Mesenchymal stem cell (in vitro differentiated cells and primary cell): ENCODE data around the gene STK24.
A peak's percentile ranks its signal among the peaks of the same experiment; 100 is the strongest.

Experiments used
- DNase-seq: peaks from one replicate; pipeline ENCODE4 v3.0.0-alpha.2; 2013
- H2AFZ ChIP-seq: one replicate; pipeline ENCODE4 v1.6.1; 2013; ENCODE audit warnings: low read depth, mild to moderate bottlenecking, control low read depth, inconsistent platforms, low read length, moderate library complexity
- H2AK5ac ChIP-seq: 2 replicates; pipeline ENCODE4 v1.6.1; 2013; ENCODE audit warnings: low read length, moderate library complexity, mild to moderate bottlenecking, inconsistent platforms; ENCODE audit not compliant: severe bottlenecking
- H2BK120ac ChIP-seq: one replicate; pipeline ENCODE4 v1.6.1; 2013; ENCODE audit warnings: low read depth, mild to moderate bottlenecking, inconsistent platforms, low read length, moderate library complexity
- H2BK12ac ChIP-seq, 2 experiments: one replicate each; pipeline ENCODE4 v1.6.1; 2013; ENCODE audit warnings: inconsistent platforms in 2 of 2, low read length in 2 of 2, mild to moderate bottlenecking in 2 of 2, moderate library complexity in 2 of 2, control low read depth in 1 of 2
- H2BK15ac ChIP-seq: one replicate; pipeline ENCODE4 v1.6.1; 2013; ENCODE audit warnings: mild to moderate bottlenecking, low read depth, inconsistent platforms; ENCODE audit not compliant: poor library complexity, severe bottlenecking
- H2BK5ac ChIP-seq: 2 replicates; pipeline ENCODE4 v1.6.1; 2013; ENCODE audit warnings: low read depth, mild to moderate bottlenecking, low read length, control low read depth, inconsistent platforms; ENCODE audit not compliant: poor library complexity, severe bottlenecking
- H3K14ac ChIP-seq, 2 experiments: one replicate each; pipeline ENCODE4 v1.6.1; 2013; ENCODE audit warnings: inconsistent platforms in 2 of 2, low read length in 2 of 2, control low read depth in 1 of 2, mild to moderate bottlenecking in 1 of 2, moderate library complexity in 1 of 2
- H3K18ac ChIP-seq, 2 experiments: one replicate each; pipeline ENCODE4 v1.6.1; 2013; ENCODE audit warnings: inconsistent platforms in 2 of 2, low read length in 2 of 2, control low read depth in 1 of 2, low read depth in 1 of 2, mild to moderate bottlenecking in 1 of 2
- H3K23ac ChIP-seq, 2 experiments: one replicate each; pipeline ENCODE4 v1.6.1; 2013; ENCODE audit warnings: inconsistent platforms in 2 of 2, low read length in 2 of 2, mild to moderate bottlenecking in 2 of 2, moderate library complexity in 2 of 2, control low read depth in 1 of 2
- H3K27ac ChIP-seq: 2 replicates; pipeline ENCODE4 v1.5.1; 2013; ENCODE audit warnings: mild to moderate bottlenecking, moderate library complexity, low read length, control low read depth, inconsistent platforms; ENCODE audit not compliant: poor library complexity, severe bottlenecking
- H3K27me3 ChIP-seq, 2 experiments: 2 replicates each; pipeline versions ENCODE4 v1.6.1 to v1.7.0; 2013; ENCODE audit warnings: low read length in 2 of 2, mild to moderate bottlenecking in 2 of 2, moderate library complexity in 2 of 2, control low read depth in 1 of 2, inconsistent platforms in 1 of 2; ENCODE audit not compliant: control insufficient read depth in 1 of 2, insufficient read depth in 1 of 2
- H3K36me3 ChIP-seq, 2 experiments: 2 replicates each; pipeline versions ENCODE4 v1.6.1 to v1.7.0; 2013; ENCODE audit warnings: low read length in 2 of 2, control low read depth in 1 of 2, inconsistent platforms in 1 of 2, low read depth in 1 of 2, mild to moderate bottlenecking in 1 of 2; ENCODE audit not compliant: insufficient read depth in 2 of 2, control insufficient read depth in 1 of 2
- H3K4ac ChIP-seq, 2 experiments: one replicate each; pipeline ENCODE4 v1.6.1; 2013; ENCODE audit warnings: inconsistent platforms in 2 of 2, low read length in 2 of 2, mild to moderate bottlenecking in 2 of 2, moderate library complexity in 2 of 2, control low read depth in 1 of 2, low read depth in 1 of 2
- H3K4me1 ChIP-seq: 2 replicates; pipeline ENCODE4 v1.6.1; 2013; ENCODE audit warnings: low read depth, low read length, control low read depth; ENCODE audit not compliant: control insufficient read depth, insufficient read depth
- H3K4me2 ChIP-seq: 2 replicates; pipeline ENCODE4 v1.6.1; 2013; ENCODE audit warnings: low read length, mild to moderate bottlenecking, inconsistent platforms; ENCODE audit not compliant: poor library complexity, severe bottlenecking
- H3K4me3 ChIP-seq, 2 experiments: 2 replicates each; pipeline versions ENCODE4 v1.5.1 to v1.7.0; 2013; ENCODE audit warnings: low read length in 2 of 2, mild to moderate bottlenecking in 2 of 2, control low read depth in 1 of 2, low read depth in 1 of 2; ENCODE audit not compliant: insufficient read depth in 1 of 2
- H3K79me1 ChIP-seq: replicated peaks from 2 replicates; pipeline ENCODE4 v1.6.1; 2013; ENCODE audit warnings: mild to moderate bottlenecking, control low read depth, low read length, inconsistent platforms; ENCODE audit not compliant: poor library complexity, severe bottlenecking
- H3K9ac ChIP-seq: 2 replicates; pipeline ENCODE4 v1.7.0; 2013; ENCODE audit warnings: mild to moderate bottlenecking, low read length, moderate library complexity
- H3K9me3 ChIP-seq: 2 replicates; pipeline ENCODE4 v1.7.0; 2013; ENCODE audit warnings: mild to moderate bottlenecking, low read length; ENCODE audit not compliant: control insufficient read depth
- H4K8ac ChIP-seq: one replicate; pipeline ENCODE4 v1.6.1; 2013; ENCODE audit warnings: inconsistent platforms, mild to moderate bottlenecking, low read length, moderate library complexity
- H4K91ac ChIP-seq: one replicate; pipeline ENCODE4 v1.6.1; 2013; ENCODE audit warnings: mild to moderate bottlenecking, low read length, inconsistent platforms
- WGBS: methylation state at CpG from one replicate; pipeline ENCODE4 v1.1.7; 2013; ENCODE audit warnings: mixed read lengths; 5-methylcytosine and 5-hydroxymethylcytosine counted together

The STK24 gene

GRCh38 chr13:98509271-98510155, 67.4 kb downstream of the STK24 start:
- Histone ChIP-seq H3K18ac (peak overlapping the region; percentile 59 to 67), H3K27ac (no peak overlapping the region), H3K23ac (no peak overlapping the region), H2AK5ac (peak overlapping the region; percentile 91), H4K8ac (peak overlapping the region; percentile 73), H3K36me3 (peaks cover 2 to 10% of the 10 kb centered on the region in 2 experiments), H3K14ac (no peak overlapping the region), H3K4ac (no peak overlapping the region), H4K91ac (peak overlapping the region; percentile 45), H3K27me3 (no peaks in the 10 kb centered on the region), H3K9ac (peak overlapping the region; percentile 84), H3K79me1 (peaks cover 26% of the 10 kb centered on the region), H3K4me2 (no peak overlapping the region), H2BK15ac (peak overlapping the region; percentile 30), H3K9me3 (no peaks in the 10 kb centered on the region), H2AFZ (no peak overlapping the region), H2BK120ac (no peak overlapping the region), H2BK12ac (no peak overlapping the region), H2BK5ac (no peak overlapping the region), H3K4me3 (peak overlapping the region in 1 of 2 experiments; percentile 45), H3K4me1 (peaks cover 21% of the 10 kb centered on the region)
- DNase-seq = peak; percentile 90
- whole genome bisulfite sequencing = 46% methylated on average over 10 of the region's 10 CpGs

GRCh38 chr13:98508685-98509084, 68.2 kb downstream of the STK24 start:
- peak overlapping the region; percentile 90 for H2AK5ac ChIP-seq
- H3K14ac ChIP-seq = no peak overlapping the region
- peak overlapping the region; percentile 41 for H3K4me2 ChIP-seq
- H3K9ac ChIP-seq = peak overlapping the region; percentile 84
- no peak overlapping the region for H4K8ac ChIP-seq
- no peak overlapping the region for H2BK120ac ChIP-seq
- no peak overlapping the region for H2BK5ac ChIP-seq
- H3K27ac ChIP-seq = peak overlapping the region; percentile 91
- DNase-seq = peak; percentile 80
- no peak overlapping the region for H2AFZ ChIP-seq
- peaks cover 7 to 11% of the 10 kb centered on the region in 2 experiments for H3K36me3 ChIP-seq
- WGBS = 54% methylated on average over 2 of the region's 2 CpGs
- H3K79me1 ChIP-seq = peaks cover 30% of the 10 kb centered on the region
- H3K4me3 ChIP-seq = peak overlapping the region in 1 of 2 experiments; percentile 45
- peak overlapping the region in 1 of 2 experiments; percentile 14 for H3K18ac ChIP-seq
- H4K91ac ChIP-seq = no peak overlapping the region
- no peaks in the 10 kb centered on the region for H3K9me3 ChIP-seq
- H3K27me3 ChIP-seq = no peaks in the 10 kb centered on the region
- peaks cover 24% of the 10 kb centered on the region for H3K4me1 ChIP-seq
- H3K23ac ChIP-seq = no peak overlapping the region
- H3K4ac ChIP-seq = peak overlapping the region in 1 of 2 experiments; percentile 56
- H2BK15ac ChIP-seq = no peak overlapping the region
- no peak overlapping the region for H2BK12ac ChIP-seq

GRCh38 chr13:98508280-98508679, 68.6 kb downstream of the STK24 start:
- Histone ChIP-seq H3K79me1 (peaks cover 29% of the 10 kb centered on the region), H3K4me2 (peak overlapping the region; percentile 41), H2AFZ (no peak overlapping the region), H4K8ac (no peak overlapping the region), H3K9ac (peak overlapping the region; percentile 84), H3K36me3 (peaks cover 7 to 10% of the 10 kb centered on the region in 2 experiments), H4K91ac (no peak overlapping the region), H3K27ac (peak overlapping the region; percentile 91), H2BK15ac (no peak overlapping the region), H3K27me3 (no peaks in the 10 kb centered on the region), H3K23ac (no peak overlapping the region), H2BK5ac (no peak overlapping the region), H2BK12ac (peak overlapping the region in 1 of 2 experiments; percentile 38), H3K18ac (peak overlapping the region in 1 of 2 experiments; percentile 14), H2BK120ac (no peak overlapping the region), H3K14ac (no peak overlapping the region), H3K4me3 (peak overlapping the region in 1 of 2 experiments; percentile 45), H3K4ac (peak overlapping the region in 1 of 2 experiments; percentile 56), H3K9me3 (no peaks in the 10 kb centered on the region), H3K4me1 (peaks cover 26% of the 10 kb centered on the region), H2AK5ac (peak overlapping the region; percentile 90)
- peak; percentile 73 for DNase-seq
- 22% methylated on average over 1 of the region's 2 CpGs for WGBS

- Histone ChIP-seq H2BK12ac (peak overlapping the region in 1 of 2 experiments; percentile 34), H3K27ac (peak overlapping the region; percentile 82), H3K9ac (no peak overlapping the region), H3K27me3 (no peaks in the 10 kb centered on the region), H2AFZ (no peak overlapping the region), H3K4me1 (peaks cover 28% of the 10 kb centered on the region), H2AK5ac (peak overlapping the region; percentile 47), H4K8ac (peak overlapping the region; percentile 67), H3K23ac (no peak overlapping the region), H2BK5ac (no peak overlapping the region), H3K4ac (peak overlapping the region in 1 of 2 experiments; percentile 61), H2BK120ac (no peak overlapping the region), H2BK15ac (no peak overlapping the region), H3K4me2 (no peak overlapping the region), H3K18ac (peak overlapping the region in 1 of 2 experiments; percentile 58), H4K91ac (no peak overlapping the region), H3K14ac (no peak overlapping the region), H3K4me3 (peak overlapping the region in 1 of 2 experiments; percentile 5), H3K36me3 (peaks cover 6 to 7% of the 10 kb centered on the region in 2 experiments), H3K79me1 (peaks cover 25% of the 10 kb centered on the region), H3K9me3 (no peaks in the 10 kb centered on the region)
- DNase-seq = peak; percentile 55
- WGBS = 34% methylated on average over 5 of the region's 5 CpGs
Measured at GRCh38 chr13:98507282-98507797, 69.6 kb downstream of the STK24 start.
